CD4-positive, alpha-beta T cell treated with Interleukin-4 for 4 hours (primary cell): ENCODE results near the gene RNF217.

Experiments
- DNase-seq: peaks from one replicate; pipeline ENCODE4 v3.0.0-alpha.2; 2020

Gene RNF217

DNA sequence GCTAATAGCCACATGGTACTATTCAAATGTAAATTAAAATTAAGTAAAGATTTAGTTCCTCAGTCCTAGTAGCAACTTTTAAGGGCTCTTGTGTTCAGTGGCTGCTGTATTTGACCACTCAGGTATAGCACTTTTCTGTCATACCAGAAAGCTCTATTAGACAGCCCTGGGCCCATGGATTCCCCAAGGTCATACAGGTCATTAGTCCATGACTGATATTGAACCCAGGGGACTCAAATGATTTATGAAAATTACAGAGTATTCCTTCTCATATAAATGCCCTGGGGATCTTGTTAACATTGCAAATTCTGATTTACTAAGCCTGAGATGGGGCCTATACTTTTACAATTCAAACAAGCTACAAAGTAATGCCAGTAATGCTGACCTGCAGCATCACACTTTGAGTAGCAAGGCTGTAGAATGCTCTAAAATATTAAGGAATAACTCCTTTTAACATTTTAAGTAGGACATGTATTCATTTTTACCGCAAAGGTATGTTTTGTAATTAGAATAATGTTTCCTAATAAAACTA is 29.6 kb downstream of the RNF217 start:
- DNase-seq: no peak

DNA sequence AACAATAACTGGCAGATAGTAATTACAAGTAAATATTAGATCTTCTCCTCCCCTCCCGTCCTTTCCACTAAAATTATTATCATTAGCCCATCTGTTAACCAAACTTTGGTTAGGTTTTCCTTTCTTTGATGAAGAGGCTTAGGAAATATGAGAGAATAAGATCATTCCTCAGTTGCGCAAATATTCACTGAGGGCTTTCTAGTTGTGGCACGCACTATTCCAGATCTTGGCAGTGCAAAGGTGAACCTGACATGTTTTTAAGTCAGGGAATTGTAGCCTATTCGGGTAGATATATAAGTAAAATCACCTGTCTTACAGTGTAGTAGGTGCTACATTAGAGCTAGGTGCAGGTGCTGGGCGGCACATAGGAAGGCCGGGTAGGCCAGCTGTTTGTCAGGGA is 31.1 kb downstream of the RNF217 start:
- no peak for DNase-seq

DNA sequence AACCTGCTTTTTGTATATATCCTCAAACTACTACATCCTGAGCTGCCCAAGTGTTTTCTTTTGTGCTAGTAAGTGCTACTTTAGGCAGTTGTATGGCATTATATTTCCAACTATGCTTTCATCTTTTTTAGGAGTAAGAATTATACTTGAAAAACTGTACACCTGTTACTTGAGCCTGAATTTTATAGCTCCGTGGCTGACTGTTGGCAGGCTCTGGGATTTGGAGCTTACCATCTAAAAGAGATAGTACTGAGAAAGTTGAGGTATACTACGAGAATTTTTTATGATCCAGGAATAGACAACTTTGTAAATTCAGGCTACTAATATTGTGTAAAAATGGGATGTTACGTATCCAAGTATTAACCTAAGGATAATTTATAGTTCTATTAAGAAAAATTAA is 32.4 kb downstream of the RNF217 start:
- no peak for DNase-seq

DNA sequence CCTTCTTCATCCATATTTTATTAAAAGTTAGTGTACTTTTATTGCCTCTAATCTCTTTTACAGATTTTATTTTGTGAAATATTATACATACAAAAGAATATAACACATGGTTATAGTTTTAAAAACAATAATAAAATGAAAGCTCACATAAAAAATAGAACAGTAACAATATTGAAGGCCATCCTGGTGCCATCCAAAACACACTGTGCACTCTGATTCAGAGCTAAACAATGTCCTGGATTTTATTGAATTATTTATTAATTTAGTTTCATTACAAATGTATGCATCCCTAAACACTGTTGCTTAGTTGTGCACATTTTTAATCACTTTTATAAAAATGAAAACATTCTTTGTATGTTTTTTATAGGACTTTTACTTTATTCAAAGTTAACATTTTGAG is 32.9 kb downstream of the RNF217 start:
- DNase-seq: no peak

DNA sequence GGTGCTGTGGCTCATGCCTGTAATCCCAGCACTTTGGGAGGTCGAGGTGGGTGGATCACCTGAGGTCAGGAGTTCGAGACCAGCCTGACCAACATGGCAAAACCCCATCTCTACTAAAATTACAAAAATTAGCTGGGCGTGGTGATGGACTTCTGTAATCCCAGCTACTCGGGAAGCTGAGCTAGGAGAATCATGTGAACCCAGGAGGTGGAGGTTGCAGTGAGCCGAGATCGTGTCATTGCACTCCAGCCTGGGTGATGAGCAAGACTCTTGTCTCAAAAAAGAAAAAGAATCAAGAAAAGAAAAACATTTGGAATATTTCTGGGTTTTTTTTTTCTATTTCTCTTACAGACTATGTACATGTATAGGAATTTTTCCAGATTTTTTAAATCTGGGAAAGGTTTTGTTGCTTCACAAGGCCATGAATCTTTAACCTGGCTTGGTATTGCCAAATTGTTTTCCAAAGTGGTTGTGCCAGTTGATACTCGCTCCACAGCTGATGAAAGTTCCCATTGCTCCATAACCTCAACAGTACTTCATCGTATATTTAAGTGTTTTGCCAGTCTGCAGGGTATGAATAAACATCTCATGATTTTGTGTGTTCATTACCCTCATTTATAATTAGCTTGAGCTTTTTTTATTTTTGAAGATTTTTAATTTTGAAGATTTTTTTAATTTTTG is 33.5 kb downstream of the RNF217 start:
- DNase-seq: no peak

DNA sequence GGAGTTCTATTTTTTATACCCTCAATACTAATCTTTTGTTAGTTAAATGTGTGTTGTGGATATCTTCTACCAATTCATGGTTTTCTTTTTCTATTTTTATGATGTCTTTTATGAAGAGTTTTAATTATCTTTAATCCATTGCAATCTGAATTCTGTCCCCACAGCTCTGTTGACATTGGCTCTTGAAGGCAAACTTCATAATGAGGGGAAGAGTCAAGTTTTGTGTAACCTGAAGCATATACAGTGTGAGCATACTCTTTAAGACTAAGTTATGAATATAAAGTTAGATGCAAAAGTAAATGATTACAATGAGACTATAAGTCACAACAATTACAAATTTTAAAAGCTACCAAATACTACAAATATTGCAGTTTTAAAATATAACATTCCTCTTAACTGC is 34.2 kb downstream of the RNF217 start:
- DNase-seq: no peak

DNA sequence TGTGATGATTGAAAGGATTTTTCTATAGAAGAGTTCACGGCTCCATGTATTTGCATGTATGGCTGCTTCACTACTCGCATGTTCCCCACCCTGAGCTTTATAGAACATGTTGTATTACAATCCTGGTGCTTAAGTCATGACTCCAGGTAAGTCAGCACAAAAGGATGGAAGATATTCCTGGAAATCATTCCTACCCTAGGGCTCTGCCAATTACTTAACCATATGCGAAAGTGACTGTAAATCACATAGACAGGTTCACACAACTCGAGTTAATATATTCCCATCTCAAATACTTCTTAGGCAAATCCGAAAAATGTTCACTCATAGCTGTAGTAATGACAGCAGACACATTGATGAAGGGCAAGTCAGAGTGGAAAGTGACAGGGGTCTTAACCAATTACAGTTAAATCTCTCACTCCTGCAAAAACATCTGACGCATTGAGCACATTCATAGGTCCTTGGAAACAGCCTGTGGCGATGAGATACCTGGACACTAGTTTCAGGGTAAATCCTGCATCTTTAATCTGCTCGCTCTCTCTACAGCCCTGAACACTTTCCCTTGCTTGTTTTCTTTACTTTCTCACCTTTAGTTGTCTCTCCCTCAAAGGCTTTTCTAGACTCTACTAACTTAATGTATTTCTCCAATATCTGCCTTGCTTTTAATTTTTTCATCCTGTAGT is 35.1 kb downstream of the RNF217 start:
- no peak for DNase-seq

DNA sequence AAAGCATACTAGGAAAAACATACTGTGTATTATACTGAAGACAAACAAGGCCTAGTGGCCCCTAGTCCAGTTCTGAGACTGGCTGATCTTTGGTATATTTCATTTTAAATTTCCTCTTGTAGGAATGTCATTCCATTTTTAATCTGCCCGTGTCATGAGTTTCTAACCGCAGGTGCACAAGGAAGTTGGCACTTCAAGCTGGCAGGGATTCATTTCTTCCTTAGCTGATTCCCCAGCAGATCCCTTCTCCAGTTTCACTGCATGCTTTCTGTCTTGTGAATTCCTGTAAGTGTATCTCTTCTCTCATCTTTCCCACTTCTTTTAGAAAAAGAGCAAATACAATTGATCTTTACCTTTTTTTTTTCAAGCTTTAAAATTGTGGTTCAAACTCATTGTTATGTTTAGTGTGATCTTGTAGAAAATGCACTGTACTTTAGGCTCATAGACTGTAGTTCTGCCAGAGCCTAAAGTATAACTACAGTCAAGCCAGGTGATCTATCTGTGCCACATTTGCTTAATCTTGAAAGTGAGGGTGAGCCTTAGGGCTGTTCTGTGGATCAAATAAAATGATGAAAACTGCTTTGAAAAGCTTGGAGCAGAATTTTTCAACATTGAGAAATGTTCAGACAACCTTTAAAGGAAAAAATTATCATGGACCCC is 37.0 kb downstream of the RNF217 start:
- DNase-seq: no peak

DNA sequence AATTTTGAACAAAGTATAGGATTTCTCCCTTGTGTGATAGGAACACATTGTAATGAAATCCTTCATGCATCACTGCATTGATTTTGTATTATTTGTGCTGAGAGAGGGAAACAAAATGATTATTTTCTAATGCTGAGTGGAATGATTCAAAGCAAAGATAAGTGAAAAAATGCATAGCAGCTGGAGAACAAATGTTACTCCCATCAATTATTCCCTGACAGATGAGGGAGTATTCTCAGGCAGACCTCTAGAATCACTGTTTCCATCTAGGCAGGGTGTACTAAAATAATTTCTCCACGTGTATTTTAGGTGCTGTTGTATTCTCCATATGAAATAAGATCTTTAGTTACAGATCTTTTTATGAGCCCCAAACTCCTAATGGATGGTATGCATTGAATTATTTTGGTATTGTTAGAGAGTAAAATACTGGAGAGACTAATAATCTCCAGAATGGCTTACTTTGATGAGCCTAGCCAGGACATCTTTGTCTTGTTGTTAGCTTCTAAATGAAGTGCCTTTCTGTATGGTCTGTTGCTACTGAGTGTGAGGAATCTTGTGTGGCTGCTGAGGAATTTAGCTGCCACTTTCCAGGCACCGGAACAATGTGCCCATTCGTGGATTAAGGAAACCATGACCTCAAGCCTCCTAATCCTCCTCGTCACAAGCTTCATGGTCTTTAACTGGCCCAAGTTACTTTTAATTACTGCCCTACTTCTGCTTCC is 39.6 kb downstream of the RNF217 start:
- DNase-seq: no peak

DNA sequence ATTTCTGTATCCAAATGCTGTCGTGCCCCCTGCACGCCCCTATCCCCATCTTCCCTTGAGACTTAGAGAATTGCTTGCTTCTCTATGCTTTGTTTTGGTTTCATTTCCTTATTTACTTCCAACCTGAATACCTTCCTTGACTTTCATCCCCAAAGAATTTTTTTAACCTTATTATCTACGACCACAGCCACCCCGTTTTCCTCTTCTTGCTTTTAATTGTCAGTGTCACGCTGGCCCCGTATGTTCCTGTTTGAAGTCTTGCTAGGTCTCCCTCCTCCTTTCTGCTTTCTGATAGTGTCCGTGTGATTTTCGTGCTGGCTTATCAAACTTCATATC is 40.1 kb downstream of the RNF217 start:
- no peak for DNase-seq

DNA sequence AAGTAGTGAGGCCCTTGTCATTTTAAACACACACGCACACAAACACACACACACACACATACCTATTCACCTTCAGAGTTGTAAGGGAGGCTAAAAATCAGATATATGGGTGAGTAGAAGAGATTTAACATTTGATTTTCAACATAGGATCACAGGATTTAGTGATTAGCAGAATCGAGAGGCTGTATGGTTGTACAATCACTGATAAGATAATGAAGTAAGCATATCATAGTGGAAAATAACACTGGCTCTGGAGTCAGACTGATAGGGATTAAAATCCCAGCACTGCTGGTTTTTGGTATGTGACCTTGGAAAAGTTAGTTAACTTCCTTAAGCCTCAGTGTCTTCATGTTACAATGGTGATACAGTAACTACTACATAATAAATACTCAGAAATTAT is 40.8 kb downstream of the RNF217 start:
- DNase-seq: no peak

DNA sequence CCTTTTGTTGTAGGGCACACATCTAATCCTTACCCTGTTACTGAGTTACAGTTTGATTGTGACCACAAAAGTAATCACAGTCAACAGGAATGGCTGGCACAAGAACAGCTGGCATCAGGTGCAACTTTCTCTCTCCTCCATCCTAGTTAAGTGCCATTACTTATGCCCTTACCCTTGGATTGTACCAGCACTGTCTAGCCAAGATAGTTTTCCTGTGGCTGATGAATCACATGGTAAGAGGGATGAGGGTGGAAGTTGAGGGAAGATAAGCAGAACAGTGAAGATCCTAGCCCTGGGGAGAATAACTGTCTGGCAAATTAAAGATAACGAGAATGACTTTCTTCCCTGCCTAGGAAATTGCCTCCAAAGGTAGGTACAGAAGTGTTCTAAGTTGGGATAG is 42.0 kb downstream of the RNF217 start:
- no peak for DNase-seq

DNA sequence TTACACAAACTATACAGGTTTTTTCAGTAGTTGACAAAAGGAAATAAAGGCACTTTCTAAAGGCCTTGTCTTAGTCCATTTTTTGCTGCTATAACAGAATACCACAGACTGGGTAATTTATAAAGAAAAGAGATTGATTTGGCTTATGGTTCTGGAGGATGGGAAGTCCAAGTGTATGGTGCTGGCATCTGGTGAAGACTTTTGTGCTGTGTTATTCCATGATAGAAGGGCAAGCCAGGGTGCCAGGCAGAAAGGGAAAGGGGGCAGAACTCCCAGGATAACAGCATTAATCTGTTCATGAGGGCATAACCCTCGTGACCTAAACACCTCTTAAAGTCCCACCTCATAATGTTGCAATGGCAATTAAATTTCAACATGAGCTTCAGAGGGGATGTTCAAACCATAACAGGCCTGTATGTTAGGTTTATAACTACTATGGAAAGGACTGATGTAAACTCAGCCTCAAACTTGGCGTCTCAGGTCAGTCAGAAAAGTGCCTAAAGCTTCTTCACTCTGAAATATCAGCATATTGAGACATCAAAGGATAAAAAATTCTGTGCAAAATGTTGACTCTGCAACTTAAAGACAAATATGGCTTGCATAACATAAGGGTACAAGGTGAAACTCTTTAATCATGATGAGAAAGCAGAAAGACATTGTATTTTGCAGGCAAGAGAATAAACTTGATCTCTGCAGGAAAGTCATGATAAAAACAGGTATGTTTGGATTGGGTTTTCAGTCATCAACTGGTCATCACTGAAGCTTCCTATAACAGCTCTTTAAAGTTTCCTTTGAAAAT is 42.8 kb downstream of the RNF217 start:
- no peak for DNase-seq

DNA sequence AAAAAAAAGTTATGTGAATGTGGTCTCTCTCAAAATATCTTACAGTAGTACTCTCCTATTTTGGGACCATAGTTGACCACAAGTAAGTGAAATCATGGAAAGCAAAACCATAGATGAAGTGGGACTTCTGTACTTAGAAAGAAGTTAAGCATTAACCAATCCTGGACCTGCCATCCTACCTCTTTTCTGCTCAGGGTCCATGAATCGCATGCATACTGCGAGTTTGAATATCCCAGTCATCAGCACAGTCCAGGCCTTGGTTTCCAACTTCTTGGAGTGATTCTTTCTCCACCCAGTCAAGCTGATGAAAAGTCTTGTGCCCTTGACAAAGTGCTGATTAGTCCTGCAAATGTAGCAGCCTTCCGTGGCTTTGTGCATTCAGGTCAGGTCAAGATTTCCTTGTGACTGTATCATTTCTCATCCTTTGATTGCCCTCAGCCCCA is 46.0 kb downstream of the RNF217 start:
- no peak for DNase-seq

DNA sequence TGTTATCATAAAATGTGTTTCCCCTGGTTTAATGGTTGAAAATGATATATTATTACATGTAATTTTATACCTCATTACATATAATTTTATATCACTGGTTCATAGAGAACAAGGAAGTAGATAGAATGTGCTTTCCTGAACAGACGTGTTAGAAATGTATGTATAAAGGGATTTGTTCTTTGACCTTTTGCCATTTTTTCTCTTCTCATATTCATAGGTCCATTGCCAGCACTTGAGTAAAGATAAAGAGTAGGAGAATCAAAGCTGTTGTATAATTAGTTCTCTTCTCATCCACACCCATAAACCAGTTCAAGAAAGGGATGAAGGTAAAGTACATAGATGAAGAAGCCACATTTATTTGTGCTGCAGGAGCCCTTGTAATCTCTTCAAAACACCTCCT is 46.7 kb downstream of the RNF217 start:
- DNase-seq: no peak

DNA sequence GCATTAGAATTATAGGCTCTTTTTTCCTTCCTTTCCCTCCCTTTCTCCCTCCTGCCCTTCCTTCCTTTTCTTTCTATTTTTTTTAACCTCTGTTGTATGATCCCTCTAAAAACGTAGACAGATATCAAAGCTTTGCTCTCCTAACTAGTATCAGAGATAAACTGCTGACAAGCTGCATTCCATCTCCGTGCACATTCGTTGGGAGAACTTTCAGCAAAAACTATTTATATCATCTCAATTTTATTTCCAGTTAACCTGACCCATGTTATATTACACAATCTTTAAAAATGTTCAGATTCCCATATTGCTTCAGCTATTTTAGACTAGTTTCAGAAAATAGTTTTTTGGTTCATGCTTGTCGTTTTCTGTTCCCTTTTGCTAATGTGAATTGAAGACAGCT is 47.3 kb downstream of the RNF217 start:
- DNase-seq: no peak

DNA sequence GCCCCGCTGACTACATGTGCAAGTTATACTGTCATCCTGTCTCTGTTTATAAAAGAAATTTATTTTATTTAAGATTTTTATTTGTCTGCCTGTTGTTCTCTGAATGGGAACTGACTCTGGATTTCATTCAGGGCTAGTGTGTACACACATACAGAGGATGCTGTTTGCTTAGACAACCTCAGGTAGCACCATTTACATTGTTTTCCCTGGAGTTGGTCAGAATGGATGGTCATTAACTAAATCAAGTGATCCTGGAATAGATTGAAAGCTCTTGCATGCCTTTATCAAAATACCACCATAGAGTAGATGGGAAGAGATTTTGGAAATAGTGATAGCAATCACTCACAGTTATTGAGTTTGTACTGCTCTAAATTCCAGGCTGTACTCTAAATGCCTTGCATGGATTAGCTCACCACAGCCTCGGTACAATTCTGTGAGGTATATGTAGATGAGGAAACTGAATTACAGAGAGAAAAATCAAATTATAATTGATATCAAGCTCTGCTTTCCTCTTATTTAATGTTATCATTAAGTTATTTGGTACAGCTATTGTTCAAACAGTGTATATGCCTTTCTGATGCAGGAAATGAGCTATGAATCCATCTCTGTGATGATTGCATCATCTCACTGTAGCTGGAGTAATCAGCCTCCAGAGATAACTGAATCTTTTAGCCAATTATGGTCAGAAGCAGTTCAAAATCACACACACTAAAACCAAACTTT is 51.9 kb downstream of the RNF217 start:
- DNase-seq: no peak

DNA sequence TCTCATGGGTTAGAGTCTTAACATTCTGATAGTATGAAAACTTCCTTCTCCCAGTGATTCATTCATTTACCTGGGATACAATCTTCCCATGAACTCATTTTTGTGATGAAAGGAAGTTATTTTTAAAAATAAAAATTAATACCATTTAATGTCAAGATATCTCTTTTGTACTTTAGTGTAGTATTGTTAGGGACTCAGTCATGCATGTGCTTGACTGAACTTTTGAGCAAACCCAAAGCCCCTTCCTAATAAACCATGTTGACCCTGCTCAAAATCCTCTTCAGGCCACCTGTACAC is 52.4 kb downstream of the RNF217 start:
- no peak for DNase-seq

DNA sequence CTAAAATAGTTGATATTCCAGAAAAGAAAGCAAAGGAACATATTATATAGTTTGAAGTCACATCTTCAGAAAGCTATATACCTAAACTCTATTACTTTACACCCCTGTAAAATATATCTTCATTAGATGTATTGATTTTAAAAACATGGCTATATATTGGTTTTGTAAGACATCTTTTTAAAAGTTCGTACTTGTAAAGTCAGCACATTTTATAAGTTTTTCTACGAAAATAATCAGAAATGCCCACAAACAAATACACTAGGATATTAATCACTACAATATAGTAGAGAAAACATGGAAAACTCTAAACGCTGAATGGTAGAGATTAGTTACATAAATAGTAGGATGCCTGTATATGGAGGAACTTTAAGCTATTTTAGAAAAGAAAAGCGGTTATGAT is 52.9 kb downstream of the RNF217 start:
- DNase-seq: no peak

DNA sequence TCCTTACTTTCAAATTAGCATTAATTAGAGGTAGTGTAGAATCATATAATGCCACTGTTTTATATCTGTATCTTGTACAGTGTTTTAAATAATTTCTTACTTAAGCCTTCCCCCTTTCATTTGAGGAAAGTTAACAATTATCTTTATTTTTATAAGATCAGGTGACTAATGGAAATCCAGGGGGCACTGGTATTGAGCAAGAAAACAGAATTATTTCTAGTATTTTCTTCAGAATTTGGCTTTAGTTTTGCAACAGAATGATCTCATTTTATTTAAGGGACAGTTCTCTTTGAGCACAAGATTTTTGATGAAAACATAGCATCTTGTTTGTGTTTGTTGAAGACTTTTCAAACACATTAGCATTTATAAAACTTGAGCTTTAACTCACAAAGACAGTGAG is 55.9 kb downstream of the RNF217 start:
- DNase-seq: no peak

DNA sequence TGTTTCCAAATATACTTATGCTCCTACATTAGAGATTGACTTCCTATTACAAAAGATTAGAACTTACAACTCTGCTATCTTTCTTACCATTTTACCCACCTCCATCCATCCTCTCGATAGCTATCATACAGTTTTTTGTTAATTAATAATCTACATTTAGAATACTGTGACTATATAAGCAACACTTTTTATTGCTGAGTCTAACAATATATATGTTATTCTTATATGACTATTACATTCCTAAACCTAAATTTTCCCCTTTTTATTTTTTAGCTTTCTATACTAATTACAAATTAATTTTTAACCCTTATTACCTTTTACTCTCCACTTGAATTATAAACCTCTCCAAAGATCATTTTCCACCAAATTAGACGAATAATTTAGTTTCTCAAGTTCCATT is 57.0 kb downstream of the RNF217 start:
- no peak for DNase-seq

DNA sequence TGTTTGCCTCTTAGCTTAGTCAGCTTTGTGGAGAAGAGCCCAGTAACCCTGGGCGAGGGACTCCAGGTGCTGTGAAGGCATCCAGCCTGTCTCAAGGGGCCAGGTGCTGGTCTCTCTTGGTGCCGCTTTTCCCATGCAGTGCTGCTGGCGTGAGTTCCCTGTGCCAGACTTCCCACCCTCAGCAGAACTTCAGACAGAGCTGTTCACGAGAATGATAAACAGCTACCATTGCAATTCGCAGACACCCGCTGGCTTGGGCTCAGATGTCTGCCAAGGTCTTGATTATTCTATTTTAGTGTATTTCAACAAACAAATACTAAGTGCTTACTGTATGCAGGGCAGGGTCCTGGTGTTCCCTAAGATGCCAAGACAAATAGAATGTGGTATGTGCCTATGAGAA is 57.7 kb downstream of the RNF217 start:
- no peak for DNase-seq
